Smooth muscle cell (in vitro differentiated cells): ENCODE results near the gene PRELP. TPM values are rescaled to one million over a fixed set of nuclear protein-coding genes. Genes with fewer than 3 reads are reported as not detected.

Experiments used
- DNase-seq: peaks from one replicate; lab custom pipeline; 2025; ENCODE audit not compliant: unreplicated experiment; lab: John Stamatoyannopoulos, UW
- H2AFZ ChIP-seq: fragments of 200-600 bp; sonication (generic); 2 replicates; pipeline ENCODE4 v1.6.0; 2016; ENCODE audit warnings: antibody characterized with exemption, low read depth, mild to moderate bottlenecking
- H3F3A ChIP-seq: fragments of 200-600 bp; sonication (generic); 2 replicates; pipeline ENCODE4 v1.6.0; 2017; ENCODE audit warnings: antibody characterized with exemption, low read depth
- H3K27ac ChIP-seq: fragments of 200-600 bp; sonication (generic); 2 replicates; pipeline ENCODE4 v1.5.1; 2016; ENCODE audit warnings: low read depth, mild to moderate bottlenecking
- H3K27me3 ChIP-seq: fragments of 200-600 bp; sonication (generic); 2 replicates; pipeline ENCODE4 v1.6.1; 2016; ENCODE audit warnings: low read depth, mild to moderate bottlenecking
- H3K36me3 ChIP-seq: fragments of 200-600 bp; sonication (generic); 2 replicates; pipeline ENCODE4 v1.5.1; 2016; ENCODE audit warnings: low read depth
- H3K4me1 ChIP-seq: fragments of 200-600 bp; sonication (generic); 2 replicates; pipeline ENCODE4 v1.5.1; 2016; ENCODE audit warnings: low read depth
- H3K4me2 ChIP-seq: fragments of 200-600 bp; sonication (generic); 2 replicates; pipeline ENCODE4 v1.6.0; 2016; ENCODE audit warnings: mild to moderate bottlenecking
- H3K4me3 ChIP-seq: fragments of 200-600 bp; sonication (generic); 2 replicates; pipeline ENCODE4 v1.5.1; 2016; ENCODE audit warnings: mild to moderate bottlenecking
- H3K79me2 ChIP-seq: fragments of 200-600 bp; sonication (generic); 2 replicates; pipeline ENCODE4 v1.6.0; 2016; ENCODE audit warnings: low read depth, mild to moderate bottlenecking
- H3K9ac ChIP-seq: fragments of 200-600 bp; sonication (generic); 2 replicates; pipeline ENCODE4 v1.6.0; 2016; ENCODE audit warnings: low read depth
- H3K9me3 ChIP-seq: fragments of 200-600 bp; sonication (generic); replicated peaks from 2 replicates; pipeline ENCODE4 v1.5.1; 2016; ENCODE audit warnings: low read depth
- H4K20me1 ChIP-seq: fragments of 200-600 bp; sonication (generic); 2 replicates; pipeline ENCODE4 v1.6.0; 2016; ENCODE audit warnings: low read depth
- CTCF ChIP-seq: fragments of 200-600 bp; sonication (generic); IDR thresholded peaks from 2 replicates; pipeline ENCODE4 v1.5.1; 2017; ENCODE audit warnings: borderline replicate concordance, mild to moderate bottlenecking, antibody characterized with exemption; ENCODE audit not compliant: insufficient read depth, poor library complexity, severe bottlenecking
- WGBS: methylation state at CpG from one replicate; pipeline ENCODE4 v1.1.7; 2016; ENCODE audit warnings: low lambda C conversion rate; 5-methylcytosine and 5-hydroxymethylcytosine counted together
- polyA plus RNA-seq: library from polyadenylated mRNA; unstranded; fragments of >200 nt; fragmentation: Nextera tagmentation; extraction: Ambion mirVana; gene quantifications from 2 replicates; pipeline ENCODE4 v1.2.1, GENCODE V29; 2016
- total RNA-seq: library from RNA; depleted of rRNA; stranded (reverse); fragments of >200 nt; gene quantifications from 2 replicates; pipeline ENCODE4 v1.2.3, GENCODE V29; 2014

Gene PRELP
- total and polyA plus RNA-seq, 2 experiments from 2014 or later, result 0.04 to 2.1 TPM

DNA sequence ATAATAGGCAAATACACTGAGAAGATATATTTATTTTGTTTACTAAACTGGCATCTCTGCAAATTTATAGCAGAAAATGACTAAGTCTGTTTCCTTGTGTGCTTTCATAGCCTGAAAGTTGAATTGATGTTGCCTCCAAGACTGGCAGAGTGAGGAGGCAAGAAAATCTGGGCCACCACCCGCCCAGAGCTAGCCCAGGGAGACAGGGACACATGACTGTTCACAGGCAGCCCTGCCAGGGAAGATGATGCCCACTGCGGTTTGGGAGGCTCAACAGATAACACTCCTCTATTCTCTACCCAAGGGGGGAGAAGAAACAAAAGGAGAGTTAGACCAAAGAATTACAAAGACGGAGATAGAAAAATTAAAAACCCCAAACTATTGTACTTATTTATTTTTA, 55.5 kb downstream of the PRELP start:
- Histone ChIP-seq H3K27ac (no peak overlapping the region), H2AFZ (no peak overlapping the region), H3K79me2 (no peaks in the 10 kb centered on the region), H3F3A (peaks cover 17% of the 10 kb centered on the region), H3K4me1 (no peaks in the 10 kb centered on the region), H3K36me3 (no peaks in the 10 kb centered on the region), H4K20me1 (no peaks in the 10 kb centered on the region), H3K9ac (no peak overlapping the region), H3K27me3 (no peaks in the 10 kb centered on the region), H3K4me3 (no peak overlapping the region), H3K9me3 (no peaks in the 10 kb centered on the region), H3K4me2 (no peak overlapping the region)
- 99% methylated on average over 3 of the region's 3 CpGs for WGBS
- no peak for TF ChIP-seq CTCF
- no peak for DNase-seq

DNA sequence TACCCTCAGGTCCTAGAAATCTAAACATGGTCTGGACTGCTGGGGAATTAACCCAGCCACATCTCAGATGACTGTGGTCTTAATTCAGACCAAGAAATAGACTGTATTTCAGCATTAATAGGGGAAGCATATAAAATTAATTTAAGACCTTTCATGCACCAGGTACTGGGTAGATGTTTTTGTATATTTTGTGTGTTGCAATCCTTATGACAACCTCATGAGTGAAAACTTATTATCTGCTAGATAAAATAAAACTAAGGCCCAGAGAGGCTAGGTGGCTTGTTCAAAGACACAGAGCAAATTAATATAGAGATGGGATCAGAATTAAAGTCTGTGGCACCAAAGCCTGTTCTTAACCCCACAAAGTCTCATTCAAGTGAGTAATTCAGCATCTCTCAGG, 58.4 kb downstream of the PRELP start:
- Histone ChIP-seq H3K9ac (no peak overlapping the region), H3K4me1 (no peaks in the 10 kb centered on the region), H3K9me3 (no peaks in the 10 kb centered on the region), H3K27me3 (no peaks in the 10 kb centered on the region), H3K4me2 (peak overlapping the region; percentile 51), H3K36me3 (no peaks in the 10 kb centered on the region), H3K27ac (peak overlapping the region; percentile 87), H2AFZ (no peak overlapping the region), H4K20me1 (no peaks in the 10 kb centered on the region), H3F3A (peaks cover 22% of the 10 kb centered on the region), H3K4me3 (no peak overlapping the region), H3K79me2 (no peaks in the 10 kb centered on the region)
- DNase-seq, result no peak
- TF ChIP-seq CTCF, result no peak

GRCh38 chr1:203534526-203534925, 58.9 kb downstream of the PRELP start:
- peaks cover 22% of the 10 kb centered on the region for H3F3A ChIP-seq
- H3K79me2 ChIP-seq, result no peaks in the 10 kb centered on the region
- H3K9ac ChIP-seq, result peak overlapping the region; percentile 23
- no peak for TF ChIP-seq CTCF
- H3K27me3 ChIP-seq, result no peaks in the 10 kb centered on the region
- no peaks in the 10 kb centered on the region for H4K20me1 ChIP-seq
- peak; percentile 32 for DNase-seq
- H3K27ac ChIP-seq, result peak overlapping the region; percentile 87
- H3K4me1 ChIP-seq, result no peaks in the 10 kb centered on the region
- no peaks in the 10 kb centered on the region for H3K9me3 ChIP-seq
- H3K36me3 ChIP-seq, result no peaks in the 10 kb centered on the region
- 11% methylated on average over 3 of the region's 3 CpGs for WGBS
- H3K4me2 ChIP-seq, result peak overlapping the region; percentile 51
- no peak overlapping the region for H2AFZ ChIP-seq
- no peak overlapping the region for H3K4me3 ChIP-seq

DNA sequence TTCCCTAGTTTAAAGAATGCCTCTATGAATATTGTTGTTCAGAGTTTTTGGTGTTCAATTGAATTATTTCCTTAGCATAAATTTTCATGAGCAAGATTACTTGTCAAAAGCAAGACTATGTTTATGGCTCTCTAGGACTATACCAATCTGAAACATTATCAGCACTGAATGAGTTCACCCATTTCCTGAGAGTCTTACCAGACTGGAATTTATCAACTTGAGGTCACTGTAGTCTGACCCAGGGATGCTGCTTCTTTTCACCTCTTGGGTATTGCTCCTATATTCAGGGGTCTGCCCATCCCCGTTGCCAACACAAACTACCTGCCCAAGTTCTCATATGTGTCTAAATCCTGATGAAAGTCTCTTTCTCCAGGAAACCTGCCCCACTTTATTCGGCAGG, 61.0 kb downstream of the PRELP start:
- Histone ChIP-seq H3K9ac (no peak overlapping the region), H2AFZ (no peak overlapping the region), H3K4me3 (no peak overlapping the region), H3K4me1 (no peaks in the 10 kb centered on the region), H4K20me1 (no peaks in the 10 kb centered on the region), H3K27me3 (no peaks in the 10 kb centered on the region), H3F3A (peaks cover 22% of the 10 kb centered on the region), H3K79me2 (no peaks in the 10 kb centered on the region), H3K9me3 (no peaks in the 10 kb centered on the region), H3K27ac (peak overlapping the region; percentile 87), H3K4me2 (peak overlapping the region; percentile 43), H3K36me3 (no peaks in the 10 kb centered on the region)
- no peak for DNase-seq
- 51% methylated on average over 2 of the region's 2 CpGs for WGBS
- no peak for TF ChIP-seq CTCF
